WTC11 (cell line): ENCODE measurements around the gene KCNMA1. TPM values are rescaled to one million over a fixed set of nuclear protein-coding genes. Genes with fewer than 3 reads are reported as not detected.

ENCODE experiments used
- ATAC-seq: fragments of 200-7000 bp; cut with Tn5 transposase; 2 replicates; pipeline ENCODE4 v1.10.0; 2021; ENCODE audit warnings: mild to moderate bottlenecking, moderate library complexity
- CTCF ChIA-PET: fragments of 300-600 bp; sonication (Branson Sonifier 250); formaldehyde crosslinking; loops from one replicate; lab custom pipeline; 2021; ENCODE audit warnings: antibody characterized with exemption; lab: Charles Lee
- POLR2A ChIA-PET: fragments of 350-600 bp; sonication (Branson Sonifier 250); formaldehyde crosslinking; loops from one replicate; lab custom pipeline; 2021; ENCODE audit warnings: antibody characterized with exemption; lab: Charles Lee
- DNase-seq: peaks from one replicate; pipeline ENCODE4 v3.0.0; 2021; ENCODE audit warnings: low spot score
- H3K27ac Mint-ChIP-seq: 2 replicates; pipeline ENCODE4 v1.8.0; 2021; ENCODE audit warnings: mixed read lengths
- H3K27me3 Mint-ChIP-seq: 2 replicates; pipeline ENCODE4 v1.8.0; 2021; ENCODE audit warnings: low read depth, mild to moderate bottlenecking, moderate library complexity, mixed read lengths
- H3K36me3 Mint-ChIP-seq: 2 replicates; pipeline ENCODE4 v1.8.0; 2021; ENCODE audit warnings: mixed read lengths
- H3K4me1 Mint-ChIP-seq: 2 replicates; pipeline ENCODE4 v1.8.0; 2022; ENCODE audit warnings: mixed read lengths
- H3K4me3 Mint-ChIP-seq: 2 replicates; pipeline ENCODE4 v1.8.0; 2021; ENCODE audit warnings: mild to moderate bottlenecking, moderate library complexity, mixed read lengths
- H3K9me3 Mint-ChIP-seq: 2 replicates; pipeline ENCODE4 v1.8.0; 2021; ENCODE audit warnings: mixed read lengths
- CREB1 ChIP-seq: sonication (generic); formaldehyde crosslinking; IDR thresholded peaks from 2 replicates; pipeline ENCODE4 v1.8.0; 2023; ENCODE audit warnings: mild to moderate bottlenecking, missing genetic modification reagents
- JAZF1 ChIP-seq: fragments of 250-450 bp; sonication (Bioruptor Pico); IDR thresholded peaks from 2 replicates; pipeline ENCODE4 v1.9.0; 2021; ENCODE audit warnings: moderate library complexity, mild to moderate bottlenecking, inconsistent platforms
- MXD4 ChIP-seq: fragments of 250-450 bp; sonication (Bioruptor Pico); IDR thresholded peaks from 2 replicates; pipeline ENCODE4 v1.8.0; 2021; ENCODE audit warnings: mild to moderate bottlenecking, moderate library complexity, borderline replicate concordance
- SMAD4 ChIP-seq: sonication (generic); formaldehyde crosslinking; IDR thresholded peaks from 2 replicates; pipeline ENCODE4 v1.8.0; 2022; ENCODE audit warnings: mild to moderate bottlenecking, missing genetic modification reagents
- TEAD1 ChIP-seq: sonication (generic); formaldehyde crosslinking; IDR thresholded peaks from 2 replicates; pipeline ENCODE4 v1.8.0; 2022; ENCODE audit warnings: mild to moderate bottlenecking, missing genetic modification reagents
- ZNF396 ChIP-seq: fragments of 250-450 bp; sonication (Bioruptor Pico); IDR thresholded peaks from 2 replicates; pipeline ENCODE4 v1.8.0; 2021; ENCODE audit warnings: mild to moderate bottlenecking, moderate library complexity, borderline replicate concordance
- total RNA-seq: library from RNA; stranded (reverse); gene quantifications from 3 replicates; pipeline ENCODE4 v1.2.3, GENCODE V29; 2021
- TF ChIP-seq, protein P1 (sequence below): sonication (generic); formaldehyde crosslinking; IDR thresholded peaks from 2 replicates; pipeline ENCODE4 v1.8.0; 2022; ENCODE audit warnings: mild to moderate bottlenecking, missing genetic modification reagents
- TF ChIP-seq, protein P2 (sequence below): sonication (generic); formaldehyde crosslinking; IDR thresholded peaks from 2 replicates; pipeline ENCODE4 v1.8.1; 2022; ENCODE audit warnings: mild to moderate bottlenecking, moderate library complexity, missing genetic modification reagents
- TF ChIP-seq, protein P3 (sequence below): fragments of 250-450 bp; sonication (Bioruptor Pico); IDR thresholded peaks from 2 replicates; pipeline ENCODE4 v1.9.0; 2021; ENCODE audit warnings: mild to moderate bottlenecking
- TF ChIP-seq, protein P4 (sequence below): fragments of 250-450 bp; sonication (Bioruptor Pico); conservative IDR thresholded peaks from 2 replicates; pipeline ENCODE4 v1.9.0; 2021; ENCODE audit warnings: mild to moderate bottlenecking
- TF ChIP-seq, protein P5 (sequence below): sonication (generic); formaldehyde crosslinking; IDR thresholded peaks from 2 replicates; pipeline ENCODE4 v1.8.1; 2023; ENCODE audit warnings: mild to moderate bottlenecking, missing genetic modification reagents, borderline replicate concordance
- TF ChIP-seq, protein P6 (sequence below): sonication (generic); formaldehyde crosslinking; IDR thresholded peaks from 2 replicates; pipeline ENCODE4 v1.8.0; 2022; ENCODE audit warnings: mild to moderate bottlenecking, missing genetic modification reagents
- TF ChIP-seq, protein P7 (sequence below): sonication (generic); formaldehyde crosslinking; IDR thresholded peaks from 2 replicates; pipeline ENCODE4 v1.8.1; 2023; ENCODE audit warnings: mild to moderate bottlenecking, missing genetic modification reagents
- TF ChIP-seq, protein P8 (sequence below): sonication (generic); formaldehyde crosslinking; IDR thresholded peaks from 2 replicates; pipeline ENCODE4 v1.8.0; 2022; ENCODE audit warnings: mild to moderate bottlenecking, missing genetic modification reagents

Gene KCNMA1
- total RNA-seq, 1 experiment from 2014 or later, result 7.3 TPM

DNA sequence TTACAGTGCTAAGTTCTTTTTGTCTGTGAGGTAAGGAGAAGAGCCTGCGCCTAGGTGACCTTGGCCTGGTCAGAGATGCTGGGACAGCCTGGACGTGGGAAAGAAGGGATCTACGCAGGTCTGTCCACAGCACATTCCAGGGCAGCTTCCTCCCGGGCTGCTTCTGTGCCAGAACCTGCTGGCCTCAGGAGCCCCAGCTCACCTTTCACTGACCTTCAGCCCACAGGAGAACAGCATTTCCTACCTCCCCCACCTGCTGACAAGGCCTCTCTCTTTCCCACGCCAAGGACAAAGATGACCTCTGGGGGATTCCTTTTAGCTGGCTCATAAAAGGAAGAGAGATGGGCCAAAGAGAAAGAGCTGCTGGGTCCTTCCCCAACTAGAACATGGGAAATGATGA lies 260.6 kb downstream of the KCNMA1 start (continued):
- TF ChIP-seq, protein P1, sequence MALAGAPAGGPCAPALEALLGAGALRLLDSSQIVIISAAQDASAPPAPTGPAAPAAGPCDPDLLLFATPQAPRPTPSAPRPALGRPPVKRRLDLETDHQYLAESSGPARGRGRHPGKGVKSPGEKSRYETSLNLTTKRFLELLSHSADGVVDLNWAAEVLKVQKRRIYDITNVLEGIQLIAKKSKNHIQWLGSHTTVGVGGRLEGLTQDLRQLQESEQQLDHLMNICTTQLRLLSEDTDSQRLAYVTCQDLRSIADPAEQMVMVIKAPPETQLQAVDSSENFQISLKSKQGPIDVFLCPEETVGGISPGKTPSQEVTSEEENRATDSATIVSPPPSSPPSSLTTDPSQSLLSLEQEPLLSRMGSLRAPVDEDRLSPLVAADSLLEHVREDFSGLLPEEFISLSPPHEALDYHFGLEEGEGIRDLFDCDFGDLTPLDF, result no peak
- TF ChIP-seq JAZF1, result no peak
- TF ChIP-seq, protein P2, sequence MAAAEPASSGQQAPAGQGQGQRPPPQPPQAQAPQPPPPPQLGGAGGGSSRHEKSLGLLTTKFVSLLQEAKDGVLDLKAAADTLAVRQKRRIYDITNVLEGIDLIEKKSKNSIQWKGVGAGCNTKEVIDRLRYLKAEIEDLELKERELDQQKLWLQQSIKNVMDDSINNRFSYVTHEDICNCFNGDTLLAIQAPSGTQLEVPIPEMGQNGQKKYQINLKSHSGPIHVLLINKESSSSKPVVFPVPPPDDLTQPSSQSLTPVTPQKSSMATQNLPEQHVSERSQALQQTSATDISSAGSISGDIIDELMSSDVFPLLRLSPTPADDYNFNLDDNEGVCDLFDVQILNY (CRISPR knock-in tag), result no peak
- TF ChIP-seq, protein P3, sequence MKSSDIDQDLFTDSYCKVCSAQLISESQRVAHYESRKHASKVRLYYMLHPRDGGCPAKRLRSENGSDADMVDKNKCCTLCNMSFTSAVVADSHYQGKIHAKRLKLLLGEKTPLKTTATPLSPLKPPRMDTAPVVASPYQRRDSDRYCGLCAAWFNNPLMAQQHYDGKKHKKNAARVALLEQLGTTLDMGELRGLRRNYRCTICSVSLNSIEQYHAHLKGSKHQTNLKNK (CRISPR knock-in tag), result no peak
- TF ChIP-seq, protein P4, sequence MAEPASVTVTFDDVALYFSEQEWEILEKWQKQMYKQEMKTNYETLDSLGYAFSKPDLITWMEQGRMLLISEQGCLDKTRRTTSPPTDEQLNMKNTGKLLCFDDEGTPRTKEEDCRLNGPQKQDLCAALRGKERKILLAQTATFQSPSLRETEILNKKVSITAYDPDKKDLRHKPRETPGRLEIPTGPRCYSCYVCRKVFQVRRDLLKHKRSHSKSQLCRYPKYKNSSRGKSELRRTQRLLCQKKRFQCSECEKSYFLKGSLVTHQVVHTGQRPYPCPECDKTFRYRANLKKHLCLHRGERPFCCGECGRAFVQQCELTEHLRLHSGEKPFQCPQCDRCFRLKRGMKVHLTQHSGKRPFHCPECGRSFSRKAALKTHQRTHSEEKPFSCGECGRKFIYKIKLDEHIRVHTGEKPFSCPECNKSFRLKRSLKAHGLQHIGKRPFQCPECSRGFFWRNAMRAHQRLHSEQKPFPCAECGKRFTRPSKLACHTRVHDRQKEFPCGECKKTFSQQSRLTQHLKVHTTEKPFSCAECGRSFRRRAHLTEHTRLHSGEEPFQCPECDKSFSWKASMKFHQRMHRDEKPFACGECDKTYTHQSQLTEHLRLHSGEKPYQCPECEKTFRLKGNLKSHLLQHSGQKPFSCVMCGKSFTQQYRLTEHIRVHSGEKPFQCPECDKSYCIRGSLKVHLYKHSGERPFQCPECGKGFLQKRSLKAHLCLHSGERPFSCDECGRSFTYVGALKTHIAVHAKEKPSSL (CRISPR knock-in tag), result no peak
- TF ChIP-seq, protein P5, sequence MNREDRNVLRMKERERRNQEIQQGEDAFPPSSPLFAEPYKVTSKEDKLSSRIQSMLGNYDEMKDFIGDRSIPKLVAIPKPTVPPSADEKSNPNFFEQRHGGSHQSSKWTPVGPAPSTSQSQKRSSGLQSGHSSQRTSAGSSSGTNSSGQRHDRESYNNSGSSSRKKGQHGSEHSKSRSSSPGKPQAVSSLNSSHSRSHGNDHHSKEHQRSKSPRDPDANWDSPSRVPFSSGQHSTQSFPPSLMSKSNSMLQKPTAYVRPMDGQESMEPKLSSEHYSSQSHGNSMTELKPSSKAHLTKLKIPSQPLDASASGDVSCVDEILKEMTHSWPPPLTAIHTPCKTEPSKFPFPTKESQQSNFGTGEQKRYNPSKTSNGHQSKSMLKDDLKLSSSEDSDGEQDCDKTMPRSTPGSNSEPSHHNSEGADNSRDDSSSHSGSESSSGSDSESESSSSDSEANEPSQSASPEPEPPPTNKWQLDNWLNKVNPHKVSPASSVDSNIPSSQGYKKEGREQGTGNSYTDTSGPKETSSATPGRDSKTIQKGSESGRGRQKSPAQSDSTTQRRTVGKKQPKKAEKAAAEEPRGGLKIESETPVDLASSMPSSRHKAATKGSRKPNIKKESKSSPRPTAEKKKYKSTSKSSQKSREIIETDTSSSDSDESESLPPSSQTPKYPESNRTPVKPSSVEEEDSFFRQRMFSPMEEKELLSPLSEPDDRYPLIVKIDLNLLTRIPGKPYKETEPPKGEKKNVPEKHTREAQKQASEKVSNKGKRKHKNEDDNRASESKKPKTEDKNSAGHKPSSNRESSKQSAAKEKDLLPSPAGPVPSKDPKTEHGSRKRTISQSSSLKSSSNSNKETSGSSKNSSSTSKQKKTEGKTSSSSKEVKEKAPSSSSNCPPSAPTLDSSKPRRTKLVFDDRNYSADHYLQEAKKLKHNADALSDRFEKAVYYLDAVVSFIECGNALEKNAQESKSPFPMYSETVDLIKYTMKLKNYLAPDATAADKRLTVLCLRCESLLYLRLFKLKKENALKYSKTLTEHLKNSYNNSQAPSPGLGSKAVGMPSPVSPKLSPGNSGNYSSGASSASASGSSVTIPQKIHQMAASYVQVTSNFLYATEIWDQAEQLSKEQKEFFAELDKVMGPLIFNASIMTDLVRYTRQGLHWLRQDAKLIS (CRISPR knock-in tag), result no peak

DNA sequence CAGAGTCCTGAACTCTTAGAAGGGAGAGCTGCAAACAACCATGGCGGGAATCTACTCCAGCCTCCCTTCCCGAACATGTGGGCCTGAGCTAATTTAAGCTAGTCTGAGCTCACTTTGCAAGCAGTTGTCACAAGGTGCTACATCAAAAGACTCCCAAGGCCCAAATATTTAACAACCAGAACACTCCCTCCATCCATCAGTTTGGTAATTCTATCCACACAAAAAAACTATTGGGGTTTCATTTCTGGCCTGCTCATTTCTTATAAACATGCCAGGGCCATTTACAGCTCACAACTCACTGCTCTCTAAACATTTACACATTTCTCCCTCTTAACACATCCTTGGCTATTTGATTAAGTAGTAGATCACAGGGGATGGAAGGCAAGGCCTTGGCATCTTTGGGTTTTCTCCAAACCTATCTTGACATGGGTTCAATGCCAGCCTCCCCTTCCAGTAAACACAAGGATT lies 263.4 kb downstream of the KCNMA1 start:
- ChIA-PET POLR2A (no interaction called here), CTCF (no interaction called here)
- TF ChIP-seq, protein P6, sequence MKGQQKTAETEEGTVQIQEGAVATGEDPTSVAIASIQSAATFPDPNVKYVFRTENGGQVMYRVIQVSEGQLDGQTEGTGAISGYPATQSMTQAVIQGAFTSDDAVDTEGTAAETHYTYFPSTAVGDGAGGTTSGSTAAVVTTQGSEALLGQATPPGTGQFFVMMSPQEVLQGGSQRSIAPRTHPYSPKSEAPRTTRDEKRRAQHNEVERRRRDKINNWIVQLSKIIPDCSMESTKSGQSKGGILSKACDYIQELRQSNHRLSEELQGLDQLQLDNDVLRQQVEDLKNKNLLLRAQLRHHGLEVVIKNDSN (CRISPR knock-in tag), result no peak
- TF ChIP-seq ZNF396 (CRISPR knock-in tag), result no peak
- peaks cover 19% of the 10 kb centered on the region for H3K4me1 Mint-ChIP-seq
- H3K27ac Mint-ChIP-seq, result no peak overlapping the region
- no peaks in the 10 kb centered on the region for H3K27me3 Mint-ChIP-seq
- H3K9me3 Mint-ChIP-seq, result peaks cover 10% of the 10 kb centered on the region
- H3K4me3 Mint-ChIP-seq, result no peak overlapping the region
- no peaks in the 10 kb centered on the region for H3K36me3 Mint-ChIP-seq
- no peak for ATAC-seq
- DNase-seq, result no peak

DNA sequence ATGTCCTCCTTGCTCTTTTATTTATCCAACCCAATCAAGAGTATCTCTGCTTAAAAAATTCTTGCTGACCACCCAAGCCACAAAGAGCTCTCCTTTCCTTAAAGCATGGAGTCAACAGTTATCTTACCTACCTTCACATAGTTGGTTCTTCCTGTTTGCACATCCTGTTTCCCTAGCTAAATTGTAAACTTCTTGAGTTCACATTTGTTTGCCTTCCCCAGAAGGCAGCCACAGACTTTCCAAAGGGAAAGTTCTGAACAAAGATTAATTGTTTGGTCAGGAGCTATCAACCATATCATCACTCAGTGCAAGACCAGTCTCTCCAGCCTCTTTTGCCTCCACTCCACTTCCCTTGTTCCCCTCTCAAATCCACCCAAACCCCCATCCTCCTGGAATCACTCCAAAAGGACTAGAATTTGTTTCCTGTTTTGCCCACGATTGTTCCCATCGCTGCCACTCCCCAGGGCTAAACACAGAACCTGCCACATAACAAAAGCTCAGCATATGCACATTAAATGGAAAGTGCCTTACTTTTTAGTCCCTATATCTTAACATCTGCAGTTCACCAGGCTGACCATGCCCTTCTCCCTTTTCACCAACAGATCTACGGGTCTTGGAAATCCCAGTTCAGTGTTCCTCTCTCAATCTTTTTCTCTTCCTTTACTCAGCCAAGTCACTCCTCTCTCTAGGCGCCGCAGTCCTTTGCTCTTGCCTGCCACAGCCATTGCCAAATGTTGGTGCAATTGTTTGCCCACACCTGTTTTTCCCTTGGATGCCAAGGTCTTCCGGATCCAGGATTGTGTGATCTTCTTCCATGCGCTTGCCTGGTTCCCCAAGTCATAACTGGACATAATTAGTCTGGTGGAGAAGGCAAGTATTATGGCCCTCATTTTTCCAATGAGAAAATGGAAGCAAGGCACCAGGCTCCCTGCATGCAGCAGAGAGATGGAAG lies 265.5 kb downstream of the KCNMA1 start:
- Mint-ChIP-seq H3K27ac (no peak overlapping the region), H3K4me3 (no peak overlapping the region), H3K4me1 (peaks cover 13% of the 10 kb centered on the region), H3K27me3 (no peaks in the 10 kb centered on the region), H3K9me3 (peaks cover 21% of the 10 kb centered on the region), H3K36me3 (peaks cover 5% of the 10 kb centered on the region; the same call in 1 of the 2 replicates)
- no peak for DNase-seq
- ChIA-PET POLR2A (no interaction called here), CTCF (interaction anchor here (1.2 to 1.3 kb wide), 2 partner anchors 19 to 198 kb away, joined by 4 read pairs; no protein-coding TSS in a partner anchor)
- no peak for ATAC-seq
- TF ChIP-seq TEAD1 (CRISPR knock-in tag), result no peak
- no peak for TF ChIP-seq CREB1 (CRISPR knock-in tag)
- TF ChIP-seq, protein P4 (CRISPR knock-in tag), result no peak
- no peak for TF ChIP-seq SMAD4 (CRISPR knock-in tag)
- TF ChIP-seq, protein P7, sequence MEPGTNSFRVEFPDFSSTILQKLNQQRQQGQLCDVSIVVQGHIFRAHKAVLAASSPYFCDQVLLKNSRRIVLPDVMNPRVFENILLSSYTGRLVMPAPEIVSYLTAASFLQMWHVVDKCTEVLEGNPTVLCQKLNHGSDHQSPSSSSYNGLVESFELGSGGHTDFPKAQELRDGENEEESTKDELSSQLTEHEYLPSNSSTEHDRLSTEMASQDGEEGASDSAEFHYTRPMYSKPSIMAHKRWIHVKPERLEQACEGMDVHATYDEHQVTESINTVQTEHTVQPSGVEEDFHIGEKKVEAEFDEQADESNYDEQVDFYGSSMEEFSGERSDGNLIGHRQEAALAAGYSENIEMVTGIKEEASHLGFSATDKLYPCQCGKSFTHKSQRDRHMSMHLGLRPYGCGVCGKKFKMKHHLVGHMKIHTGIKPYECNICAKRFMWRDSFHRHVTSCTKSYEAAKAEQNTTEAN (CRISPR knock-in tag), result no peak
- TF ChIP-seq ZNF396 (CRISPR knock-in tag), result no peak
- no peak for TF ChIP-seq MXD4
- TF ChIP-seq, protein P8, sequence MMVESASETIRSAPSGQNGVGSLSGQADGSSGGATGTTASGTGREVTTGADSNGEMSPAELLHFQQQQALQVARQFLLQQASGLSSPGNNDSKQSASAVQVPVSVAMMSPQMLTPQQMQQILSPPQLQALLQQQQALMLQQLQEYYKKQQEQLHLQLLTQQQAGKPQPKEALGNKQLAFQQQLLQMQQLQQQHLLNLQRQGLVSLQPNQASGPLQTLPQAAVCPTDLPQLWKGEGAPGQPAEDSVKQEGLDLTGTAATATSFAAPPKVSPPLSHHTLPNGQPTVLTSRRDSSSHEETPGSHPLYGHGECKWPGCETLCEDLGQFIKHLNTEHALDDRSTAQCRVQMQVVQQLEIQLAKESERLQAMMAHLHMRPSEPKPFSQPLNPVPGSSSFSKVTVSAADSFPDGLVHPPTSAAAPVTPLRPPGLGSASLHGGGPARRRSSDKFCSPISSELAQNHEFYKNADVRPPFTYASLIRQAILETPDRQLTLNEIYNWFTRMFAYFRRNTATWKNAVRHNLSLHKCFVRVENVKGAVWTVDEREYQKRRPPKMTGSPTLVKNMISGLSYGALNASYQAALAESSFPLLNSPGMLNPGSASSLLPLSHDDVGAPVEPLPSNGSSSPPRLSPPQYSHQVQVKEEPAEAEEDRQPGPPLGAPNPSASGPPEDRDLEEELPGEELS (CRISPR knock-in tag), result no peak
